GM12801 (cell line): Measurements from ENCODE around the gene HESX1.

Source experiments
- CTCF ChIP-seq: IDR thresholded peaks from one replicate; pipeline ENCODE4 v1.5.1; 2011; ENCODE audit warnings: control low read depth; ENCODE audit not compliant: insufficient read length; ENCODE audit errors: extremely low read depth

HESX1 gene

DNA sequence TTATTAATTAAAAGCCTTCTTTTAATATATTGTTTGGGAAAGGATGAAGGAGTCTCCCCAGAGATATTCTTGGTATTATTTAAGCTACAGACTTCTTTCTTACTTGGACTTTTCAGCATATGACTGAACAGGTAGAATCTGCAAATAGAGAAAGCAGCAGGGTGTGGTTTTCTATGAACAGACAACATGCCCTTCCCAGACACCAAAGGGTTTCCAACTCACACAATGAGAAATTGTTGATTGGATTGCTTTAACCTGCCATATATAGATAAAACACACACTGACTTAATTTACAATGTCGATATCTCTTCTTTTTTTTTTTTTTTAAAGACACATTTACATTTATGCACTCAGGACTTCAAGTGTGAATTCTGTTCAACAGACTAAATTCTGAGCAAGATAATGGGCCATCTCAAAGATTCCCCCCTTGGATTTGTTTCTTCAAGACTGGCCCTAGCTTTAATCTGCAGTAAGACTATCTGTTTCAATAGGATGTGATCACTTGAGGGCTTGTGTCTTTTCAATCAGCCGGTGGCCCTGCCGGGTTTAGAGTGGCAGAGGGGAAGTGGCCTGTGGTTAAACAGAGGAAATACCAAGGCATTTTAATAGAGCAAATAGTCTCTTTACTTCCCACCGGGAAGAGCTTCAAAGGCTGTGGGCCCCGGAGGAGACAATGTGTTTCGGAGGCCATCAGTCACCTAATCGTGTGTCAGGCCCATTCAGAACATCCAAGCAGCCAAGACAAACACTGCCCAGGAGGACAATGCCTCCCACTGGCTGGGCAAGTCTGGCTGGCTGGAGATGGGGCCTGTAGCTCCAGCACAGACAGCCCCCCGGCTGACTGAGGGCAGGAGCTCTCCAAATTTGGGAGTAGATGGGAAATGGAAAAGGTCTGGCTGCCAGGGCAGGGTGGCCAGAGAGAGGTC, 40.7 kb downstream of the HESX1 start:
- no peak for TF ChIP-seq CTCF

DNA sequence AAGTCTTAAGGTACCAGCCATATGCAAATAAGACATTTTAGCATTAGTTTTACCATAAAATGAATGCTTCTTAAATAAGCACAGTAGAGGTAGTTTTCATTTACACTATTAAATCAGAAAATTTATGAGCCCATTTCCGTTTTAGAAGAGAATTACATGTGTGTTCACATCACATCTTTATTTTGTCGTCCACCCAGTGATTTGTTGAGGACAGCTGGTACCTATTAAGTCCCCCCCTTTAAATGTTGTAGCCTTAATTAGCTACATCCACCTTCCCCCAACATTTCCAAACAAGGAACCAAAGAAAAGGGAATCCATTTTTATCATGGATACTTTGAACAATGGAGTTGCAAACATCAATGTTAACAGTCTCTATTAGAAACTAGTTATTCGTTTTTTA, 41.5 kb downstream of the HESX1 start:
- no peak for TF ChIP-seq CTCF

DNA sequence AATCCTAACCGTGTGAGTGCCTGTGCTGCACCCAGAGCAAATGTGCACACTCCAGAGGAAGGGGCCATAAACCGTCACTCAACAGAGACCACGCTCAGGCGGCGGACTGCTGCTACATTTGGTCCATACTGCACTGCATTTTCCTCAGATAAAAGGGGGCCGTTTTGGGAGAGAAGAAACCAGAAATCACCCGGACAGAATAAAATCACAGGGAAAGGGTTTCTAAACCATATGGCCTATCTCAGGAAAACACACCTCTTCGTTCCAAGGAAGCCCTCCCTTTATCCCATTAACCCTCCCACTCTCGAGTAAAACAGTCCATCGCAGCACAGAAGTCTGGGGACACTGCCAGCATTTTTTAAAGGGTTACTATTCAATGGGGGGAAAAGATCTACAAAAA, 42.2 kb downstream of the HESX1 start:
- TF ChIP-seq CTCF = no peak

DNA sequence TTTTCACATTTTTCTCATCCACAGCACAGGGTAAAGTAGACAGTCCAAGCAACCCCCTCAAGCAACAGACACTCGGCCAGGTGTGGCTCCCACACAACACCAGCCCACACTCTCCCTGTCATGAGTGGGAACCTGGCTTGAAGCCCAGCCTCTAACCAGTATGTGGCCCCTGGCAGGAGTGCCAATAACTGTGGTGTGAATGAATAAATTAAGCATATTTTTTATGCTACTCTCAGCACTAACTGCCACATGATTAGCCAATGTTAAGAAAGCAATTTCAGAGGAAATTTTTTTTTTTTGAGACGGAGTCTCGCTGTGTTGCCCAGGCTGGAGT, 44.5 kb downstream of the HESX1 start:
- TF ChIP-seq CTCF = no peak

- no peak for TF ChIP-seq CTCF
These were observed 45.1 kb downstream of the HESX1 start for GRCh38 chr3:57154470-57155309.

DNA sequence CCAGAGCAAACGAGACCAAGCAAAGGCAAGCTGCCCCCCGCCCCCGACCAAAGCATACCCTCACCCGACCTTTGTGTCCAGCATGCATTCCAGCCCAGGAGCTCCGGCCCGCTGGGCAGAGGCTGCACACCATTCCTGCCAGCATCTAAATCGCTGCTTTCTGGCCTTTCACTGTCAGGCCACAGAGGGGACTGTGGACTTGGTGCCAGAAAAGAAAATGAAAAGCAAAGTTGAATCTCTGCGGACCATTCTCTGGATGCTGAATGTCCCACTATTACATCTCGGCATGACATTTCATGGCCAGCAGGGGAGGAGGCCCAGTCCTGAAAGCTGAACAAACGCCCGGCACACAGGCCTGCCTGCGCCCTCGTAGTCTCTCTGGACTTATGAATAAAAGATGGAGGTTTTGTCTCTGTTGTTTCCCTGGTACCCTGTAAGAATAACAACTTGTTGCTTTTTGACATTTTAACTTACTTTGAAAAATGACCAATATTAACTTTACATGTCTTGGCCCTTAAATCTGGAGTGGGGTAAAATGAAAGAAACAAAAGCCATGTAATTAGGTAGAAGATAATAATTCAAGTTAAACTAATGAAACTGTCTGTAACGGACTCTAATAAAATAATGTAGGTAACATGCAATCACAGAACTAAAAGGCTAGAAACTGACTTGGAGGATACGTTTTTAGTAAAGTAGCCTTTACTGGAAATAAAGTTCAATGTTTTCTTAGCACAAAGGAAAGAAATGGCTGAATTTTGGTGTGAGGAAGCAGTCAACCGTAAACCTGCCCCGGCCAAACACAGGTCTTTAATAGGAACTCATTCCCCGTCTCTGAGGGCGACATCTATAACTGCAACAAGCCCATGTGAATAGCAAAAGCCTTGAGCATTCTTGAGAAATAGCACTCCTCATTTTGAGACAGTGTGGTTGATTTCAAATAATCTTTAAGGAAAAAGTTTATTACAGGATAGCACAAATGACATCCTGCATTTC, 47.3 kb downstream of the HESX1 start:
- no peak for TF ChIP-seq CTCF
